ENCODE results near the gene ALDH3A1.
A peak's percentile ranks its signal among the peaks of the same experiment; 100 is the strongest.
"Not testable (repeated sequence)": the region's sequence is repeated elsewhere in the genome, so short reads cannot be mapped to it uniquely, and the experiment has no call there.

Gene ALDH3A1

GRCh38 chr17:19747829-19748806 lies at the start of gene ALDH3A1:
ALDH3A1 (minus strand) TSS chr17:19748298; CDS start chr17:19745129, 3,169 bp downstream.
- no peak for DNase-seq

GRCh38 chr17:19796457-19796856 lies 48.4 kb upstream of the ALDH3A1 start:
- DNase-seq = no peak

- DNase-seq = no peak
Observed at GRCh38 chr17:19791918-19792550, 43.9 kb upstream of the ALDH3A1 start.

GRCh38 chr17:19787733-19788357 lies 39.7 kb upstream of the ALDH3A1 start:
- DNase-seq = no peak

- no peak for DNase-seq
Observed at GRCh38 chr17:19785854-19786253, 37.8 kb upstream of the ALDH3A1 start.

- DNase-seq = no peak
Observed at GRCh38 chr17:19781488-19782458, 33.7 kb upstream of the ALDH3A1 start.

GRCh38 chr17:19780846-19781245 lies 32.7 kb upstream of the ALDH3A1 start:
- DNase-seq = no peak

GRCh38 chr17:19773534-19773933 lies 25.4 kb upstream of the ALDH3A1 start:
- no peak for DNase-seq

GRCh38 chr17:19771971-19772630 lies 24.0 kb upstream of the ALDH3A1 start:
- DNase-seq = no peak

GRCh38 chr17:19770985-19771735 lies 23.1 kb upstream of the ALDH3A1 start:
- DNase-seq = no peak

GRCh38 chr17:19769946-19770652 lies 22.0 kb upstream of the ALDH3A1 start:
- DNase-seq = no peak

- DNase-seq = peak; percentile 15
Observed at GRCh38 chr17:19768046-19768782, 20.1 kb upstream of the ALDH3A1 start.

GRCh38 chr17:19766421-19767270 lies 18.5 kb upstream of the ALDH3A1 start:
- DNase-seq = peak; percentile 80

- DNase-seq = no peak
Observed at GRCh38 chr17:19766016-19766415, 17.9 kb upstream of the ALDH3A1 start.

GRCh38 chr17:19763991-19764390 lies 15.9 kb upstream of the ALDH3A1 start:
- not testable (repeated sequence) for DNase-seq

GRCh38 chr17:19763416-19763815 lies 15.3 kb upstream of the ALDH3A1 start:
- DNase-seq = no peak

- DNase-seq = peak; percentile 59
Observed at GRCh38 chr17:19762515-19762961, 14.4 kb upstream of the ALDH3A1 start.

- no peak for DNase-seq
Observed at GRCh38 chr17:19760746-19761145, 12.6 kb upstream of the ALDH3A1 start.
